GM12865 (cell line): ENCODE measurements around the gene TF.
"Not testable (repeated sequence)": the region's sequence is repeated elsewhere in the genome, so short reads cannot be mapped to it uniquely, and the experiment has no call there.

ENCODE experiments used
- DNase-seq: peaks from one replicate; pipeline ENCODE4 v3.0.0; 2010; ENCODE audit warnings: low read depth
- H3K4me3 ChIP-seq: 2 replicates; pipeline ENCODE4 v1.5.1; 2011; ENCODE audit warnings: mild to moderate bottlenecking, low read depth, low read length, control low read depth
- TF ChIP-seq, protein P1 (sequence below): IDR thresholded peaks from 2 replicates; pipeline ENCODE4 v1.5.1; 2011; ENCODE audit warnings: low read length, control low read depth, low read depth, inconsistent platforms; ENCODE audit not compliant: insufficient read depth; ENCODE audit errors: missing control alignments

Gene TF

DNA sequence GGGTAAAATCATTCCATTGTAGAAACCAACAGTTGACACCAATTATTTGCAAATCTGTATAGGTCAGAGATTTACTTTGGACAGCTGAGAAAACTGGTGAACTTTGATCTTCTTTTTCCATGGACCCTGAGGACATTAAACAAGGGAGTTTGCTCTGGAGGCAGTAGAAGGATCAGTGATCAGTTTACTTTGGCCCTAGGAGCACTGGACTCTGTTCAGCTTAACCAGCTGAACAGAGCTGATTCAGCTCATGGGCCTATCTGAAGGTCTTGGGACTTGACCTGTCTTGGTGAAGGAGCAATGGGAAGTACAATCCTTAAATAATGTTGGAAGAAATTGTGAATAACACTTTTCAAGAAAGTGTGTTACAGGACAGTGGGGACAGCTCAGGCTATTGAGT, 15.2 kb upstream of the TF start:
- DNase-seq = no peak
- no peak overlapping the region for H3K4me3 ChIP-seq
- TF ChIP-seq, protein P1, sequence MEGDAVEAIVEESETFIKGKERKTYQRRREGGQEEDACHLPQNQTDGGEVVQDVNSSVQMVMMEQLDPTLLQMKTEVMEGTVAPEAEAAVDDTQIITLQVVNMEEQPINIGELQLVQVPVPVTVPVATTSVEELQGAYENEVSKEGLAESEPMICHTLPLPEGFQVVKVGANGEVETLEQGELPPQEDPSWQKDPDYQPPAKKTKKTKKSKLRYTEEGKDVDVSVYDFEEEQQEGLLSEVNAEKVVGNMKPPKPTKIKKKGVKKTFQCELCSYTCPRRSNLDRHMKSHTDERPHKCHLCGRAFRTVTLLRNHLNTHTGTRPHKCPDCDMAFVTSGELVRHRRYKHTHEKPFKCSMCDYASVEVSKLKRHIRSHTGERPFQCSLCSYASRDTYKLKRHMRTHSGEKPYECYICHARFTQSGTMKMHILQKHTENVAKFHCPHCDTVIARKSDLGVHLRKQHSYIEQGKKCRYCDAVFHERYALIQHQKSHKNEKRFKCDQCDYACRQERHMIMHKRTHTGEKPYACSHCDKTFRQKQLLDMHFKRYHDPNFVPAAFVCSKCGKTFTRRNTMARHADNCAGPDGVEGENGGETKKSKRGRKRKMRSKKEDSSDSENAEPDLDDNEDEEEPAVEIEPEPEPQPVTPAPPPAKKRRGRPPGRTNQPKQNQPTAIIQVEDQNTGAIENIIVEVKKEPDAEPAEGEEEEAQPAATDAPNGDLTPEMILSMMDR = no peak

DNA sequence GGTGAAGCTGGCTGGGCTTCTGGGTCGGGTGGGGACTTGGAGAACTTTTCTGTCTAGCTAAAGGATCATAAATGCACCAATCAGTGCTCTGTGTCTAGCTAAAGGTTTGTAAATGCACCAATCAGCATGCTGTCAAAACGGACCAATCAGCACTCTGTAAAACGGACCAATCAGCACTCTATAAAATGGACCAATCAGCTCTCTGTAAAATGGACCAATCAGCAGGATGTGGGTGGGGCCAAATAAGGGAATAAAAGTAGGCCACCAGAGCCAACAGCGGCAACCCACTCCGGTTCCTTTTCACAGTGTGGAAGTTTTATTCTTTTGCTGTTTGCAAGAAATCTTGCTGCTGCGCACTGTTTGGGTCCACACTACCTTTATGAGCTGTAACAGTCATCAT, 14.0 kb upstream of the TF start:
- DNase-seq, H3K4me3 ChIP-seq: not testable (repeated sequence)

DNA sequence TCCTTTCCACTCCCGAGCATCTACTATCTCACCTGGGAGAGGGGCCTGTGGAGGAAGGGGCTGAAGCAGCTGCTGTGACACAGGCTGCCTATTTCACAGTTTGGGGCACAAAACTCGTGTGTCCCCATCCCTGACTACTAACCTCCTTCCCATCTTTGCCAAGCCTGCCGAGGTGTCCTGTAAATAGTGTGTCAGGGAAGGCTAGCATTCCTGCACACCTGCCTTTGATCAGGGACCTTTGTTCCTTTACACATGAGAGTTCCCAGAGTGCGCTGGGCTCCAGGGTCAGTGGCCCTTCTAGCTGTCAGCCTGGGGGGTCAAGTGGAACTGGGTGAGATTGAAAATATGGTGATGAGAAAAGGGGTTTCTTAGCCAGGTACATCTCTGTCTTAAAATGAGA, 13.0 kb upstream of the TF start:
- TF ChIP-seq, protein P1 = no peak
- no peak for DNase-seq

DNA sequence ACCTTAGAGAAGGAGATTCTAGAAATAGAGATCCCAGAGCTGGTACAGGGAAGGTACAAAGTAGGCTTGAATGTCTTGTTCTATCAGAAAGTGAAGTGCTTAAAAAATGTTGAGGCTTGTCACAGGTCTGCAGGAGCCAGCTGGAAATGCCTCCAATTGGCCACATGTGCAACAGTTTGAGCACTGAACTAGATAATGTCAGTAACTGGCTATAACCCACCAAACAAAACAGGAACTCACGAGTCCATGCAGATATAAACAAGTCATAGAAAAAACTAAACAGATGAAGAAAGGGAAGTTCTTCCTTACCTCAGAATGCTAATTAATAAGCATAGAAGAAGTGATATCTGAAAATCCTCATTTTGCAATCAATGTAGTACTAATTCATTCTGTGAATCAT, 11.9 kb upstream of the TF start:
- no peak overlapping the region for H3K4me3 ChIP-seq
- DNase-seq = no peak
- TF ChIP-seq, protein P1 = no peak

More for the DNA sequence above, 13.0 kb upstream of the TF start:
- H3K4me3 ChIP-seq = no peak overlapping the region

DNA sequence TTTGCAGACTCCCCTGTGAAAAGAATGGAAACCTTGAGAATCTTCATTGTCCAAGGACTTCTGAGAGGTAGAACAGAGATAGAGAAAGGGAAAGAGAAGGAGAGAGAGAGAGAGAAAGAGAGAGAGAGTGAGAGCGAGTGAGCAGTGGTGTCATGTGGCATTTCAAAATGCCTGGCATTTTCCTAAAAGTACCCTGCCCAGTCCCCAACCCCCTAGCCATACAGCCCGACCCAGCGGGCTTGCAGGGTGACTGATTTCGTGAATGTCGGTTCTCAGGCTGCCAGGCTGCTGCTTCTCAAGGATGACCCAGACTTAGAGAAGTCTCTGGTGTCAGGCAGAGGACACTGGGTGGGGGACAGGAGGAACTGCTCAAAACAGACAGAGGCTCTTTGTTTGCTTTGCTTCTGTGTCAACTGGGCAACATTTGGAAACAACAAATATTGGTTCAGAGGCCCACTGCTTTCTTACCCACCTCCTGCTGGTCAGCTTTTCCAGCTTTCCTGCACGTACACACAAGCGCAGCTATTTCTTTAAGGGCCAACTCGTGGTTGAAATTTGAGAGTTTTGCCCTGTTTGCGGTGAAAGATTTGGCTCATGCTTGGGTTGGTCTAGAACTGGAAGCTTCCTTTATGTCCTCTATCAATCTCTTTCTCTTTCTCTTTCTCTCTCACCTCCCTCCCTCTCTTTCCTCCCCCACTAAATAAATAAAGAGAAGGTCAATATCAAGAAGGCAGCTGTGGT, 3.7 kb upstream of the TF start:
- TF ChIP-seq, protein P1 = no peak
- H3K4me3 ChIP-seq = no peak overlapping the region
- DNase-seq = peak; percentile 18

DNA sequence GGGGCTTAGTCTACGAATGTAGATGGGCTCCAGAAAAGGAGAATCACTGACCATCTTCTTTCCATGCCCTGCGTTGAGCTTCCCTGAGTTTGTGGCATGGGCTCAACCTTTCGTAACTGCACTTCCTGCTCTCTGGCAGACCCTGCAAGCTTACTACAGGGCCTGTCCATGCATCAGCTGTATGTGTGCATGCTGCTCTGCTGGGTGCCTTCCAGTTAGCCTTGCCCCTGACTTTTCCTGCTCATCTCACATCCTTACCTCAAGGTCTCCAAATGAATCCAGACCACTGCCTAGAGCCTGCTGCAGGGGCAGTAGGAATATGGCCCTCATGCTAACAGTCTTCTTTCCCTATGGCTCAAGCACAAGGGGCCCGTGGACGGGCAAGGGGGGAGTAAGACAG, 2.0 kb upstream of the TF start:
- TF ChIP-seq, protein P1 = no peak
- H3K4me3 ChIP-seq = no peak overlapping the region
- DNase-seq = no peak

DNA sequence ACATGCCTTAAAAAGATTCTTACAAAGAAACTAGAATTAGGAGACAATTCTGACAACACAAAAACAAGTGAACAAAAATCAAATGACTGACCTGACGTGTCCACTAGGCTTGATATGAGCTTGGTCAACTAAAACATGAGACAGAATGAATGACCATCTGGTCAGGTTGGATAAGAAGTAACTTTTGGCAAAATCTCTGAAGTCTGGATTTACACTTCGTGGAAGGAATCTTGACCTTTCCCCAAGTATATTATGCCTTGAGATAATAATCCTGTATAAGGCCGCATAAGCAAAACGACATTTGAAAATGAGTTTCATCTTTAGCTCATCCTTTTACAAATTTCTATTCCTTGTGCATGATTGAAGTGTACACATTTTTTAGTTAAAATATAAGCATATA, 1.1 kb upstream of the TF start:
- no peak overlapping the region for H3K4me3 ChIP-seq
- DNase-seq = no peak
- TF ChIP-seq, protein P1 = no peak

DNA sequence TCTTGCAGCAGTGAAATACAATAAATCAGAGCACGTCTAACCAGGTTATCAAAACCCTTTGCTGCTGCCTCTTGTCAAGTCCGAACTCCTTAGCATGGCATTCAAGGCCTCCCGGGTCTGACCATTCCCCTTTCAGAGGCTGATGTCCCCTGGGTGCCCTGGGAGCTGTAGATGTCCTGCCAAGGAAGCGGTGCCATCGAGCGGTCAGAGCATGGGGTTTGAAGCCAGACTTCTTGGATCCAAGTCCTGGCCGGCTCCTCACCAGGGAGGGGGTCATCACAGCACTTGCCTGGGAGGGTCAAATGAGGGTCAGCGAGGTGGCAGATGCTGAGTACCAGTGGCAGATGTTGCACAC, 496 bp downstream of the TF start:
- TF ChIP-seq, protein P1 = no peak
- H3K4me3 ChIP-seq = no peak overlapping the region
- DNase-seq = no peak
